ENCODE results near the gene NCL. TPM values are rescaled to one million over a fixed set of nuclear protein-coding genes. Genes with fewer than 3 reads are reported as not detected.

NCL gene
- total and polyA plus RNA-seq, 2 of the 13 experiments (the other 11 are each of a cell fraction or from before 2014, with no cell fraction given), result 105 to 779 TPM

GRCh38 chr2:231411831-231412617 is 52.3 kb downstream of the NCL start (continued):
- TF ChIP-seq ZNF570 (CRISPR knock-in tag; IDR thresholded peaks at IDR 0.05; ENCODE audit: borderline replicate concordance), result no peak
- peak; percentile 83; the same call in 1 of the 2 replicates for TF ChIP-seq ZNF253 (CRISPR knock-in tag; IDR thresholded peaks at IDR 0.05; ENCODE audit: borderline replicate concordance)
- peak; percentile 80 for TF ChIP-seq ERF (CRISPR knock-in tag; IDR thresholded peaks at IDR 0.05)
- no peak for TF ChIP-seq ZNF383 (CRISPR knock-in tag; IDR thresholded peaks at IDR 0.05; ENCODE audit: borderline replicate concordance)
- no peak for TF ChIP-seq ONECUT2 (CRISPR knock-in tag; IDR thresholded peaks at IDR 0.05)
- TF ChIP-seq, protein P1, sequence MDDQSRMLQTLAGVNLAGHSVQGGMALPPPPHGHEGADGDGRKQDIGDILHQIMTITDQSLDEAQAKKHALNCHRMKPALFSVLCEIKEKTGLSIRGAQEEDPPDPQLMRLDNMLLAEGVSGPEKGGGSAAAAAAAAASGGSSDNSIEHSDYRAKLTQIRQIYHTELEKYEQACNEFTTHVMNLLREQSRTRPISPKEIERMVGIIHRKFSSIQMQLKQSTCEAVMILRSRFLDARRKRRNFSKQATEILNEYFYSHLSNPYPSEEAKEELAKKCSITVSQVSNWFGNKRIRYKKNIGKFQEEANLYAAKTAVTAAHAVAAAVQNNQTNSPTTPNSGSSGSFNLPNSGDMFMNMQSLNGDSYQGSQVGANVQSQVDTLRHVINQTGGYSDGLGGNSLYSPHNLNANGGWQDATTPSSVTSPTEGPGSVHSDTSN (CRISPR knock-in tag; IDR thresholded peaks at IDR 0.05; ENCODE audit: borderline replicate concordance), result no peak
- TF ChIP-seq, protein P2, sequence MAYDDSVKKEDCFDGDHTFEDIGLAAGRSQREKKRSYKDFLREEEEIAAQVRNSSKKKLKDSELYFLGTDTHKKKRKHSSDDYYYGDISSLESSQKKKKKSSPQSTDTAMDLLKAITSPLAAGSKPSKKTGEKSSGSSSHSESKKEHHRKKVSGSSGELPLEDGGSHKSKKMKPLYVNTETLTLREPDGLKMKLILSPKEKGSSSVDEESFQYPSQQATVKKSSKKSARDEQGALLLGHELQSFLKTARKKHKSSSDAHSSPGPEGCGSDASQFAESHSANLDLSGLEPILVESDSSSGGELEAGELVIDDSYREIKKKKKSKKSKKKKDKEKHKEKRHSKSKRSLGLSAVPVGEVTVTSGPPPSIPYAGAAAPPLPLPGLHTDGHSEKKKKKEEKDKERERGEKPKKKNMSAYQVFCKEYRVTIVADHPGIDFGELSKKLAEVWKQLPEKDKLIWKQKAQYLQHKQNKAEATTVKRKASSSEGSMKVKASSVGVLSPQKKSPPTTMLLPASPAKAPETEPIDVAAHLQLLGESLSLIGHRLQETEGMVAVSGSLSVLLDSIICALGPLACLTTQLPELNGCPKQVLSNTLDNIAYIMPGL (CRISPR knock-in tag; IDR thresholded peaks at IDR 0.05; ENCODE audit: borderline replicate concordance in 1 of 2, low read depth in 1 of 2), result peak; percentile 87 to 94; a peak in 3 of 4 replicates
- TF ChIP-seq ZNF816 (CRISPR knock-in tag; IDR thresholded peaks at IDR 0.05; ENCODE audit: borderline replicate concordance), result no peak
- no peak for TF ChIP-seq ZNF724P (CRISPR knock-in tag; IDR thresholded peaks at IDR 0.05; ENCODE audit: borderline replicate concordance)
- TF ChIP-seq, protein P3, sequence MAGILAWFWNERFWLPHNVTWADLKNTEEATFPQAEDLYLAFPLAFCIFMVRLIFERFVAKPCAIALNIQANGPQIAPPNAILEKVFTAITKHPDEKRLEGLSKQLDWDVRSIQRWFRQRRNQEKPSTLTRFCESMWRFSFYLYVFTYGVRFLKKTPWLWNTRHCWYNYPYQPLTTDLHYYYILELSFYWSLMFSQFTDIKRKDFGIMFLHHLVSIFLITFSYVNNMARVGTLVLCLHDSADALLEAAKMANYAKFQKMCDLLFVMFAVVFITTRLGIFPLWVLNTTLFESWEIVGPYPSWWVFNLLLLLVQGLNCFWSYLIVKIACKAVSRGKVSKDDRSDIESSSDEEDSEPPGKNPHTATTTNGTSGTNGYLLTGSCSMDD (CRISPR knock-in tag; IDR thresholded peaks at IDR 0.05), result no peak
- TF ChIP-seq ZKSCAN1 (IDR thresholded peaks at IDR 0.05; ENCODE audit: low read length), result no peak
- no peak for TF ChIP-seq ZNF616 (CRISPR knock-in tag; IDR thresholded peaks at IDR 0.05; ENCODE audit: low read depth)
- TF ChIP-seq ZNF276 (CRISPR knock-in tag; IDR thresholded peaks at IDR 0.05; ENCODE audit: low read depth), result no peak
- no peak for TF ChIP-seq ZNF446 (CRISPR knock-in tag; IDR thresholded peaks at IDR 0.05)
- TF ChIP-seq SP2 (CRISPR knock-in tag; IDR thresholded peaks at IDR 0.05), result no peak
- TF ChIP-seq SMARCE1 (IDR thresholded peaks at IDR 0.05; ENCODE audit: borderline replicate concordance), result no peak
- TF ChIP-seq ZNF746 (CRISPR knock-in tag; IDR thresholded peaks at IDR 0.05), result no peak
- TF ChIP-seq, protein P4, sequence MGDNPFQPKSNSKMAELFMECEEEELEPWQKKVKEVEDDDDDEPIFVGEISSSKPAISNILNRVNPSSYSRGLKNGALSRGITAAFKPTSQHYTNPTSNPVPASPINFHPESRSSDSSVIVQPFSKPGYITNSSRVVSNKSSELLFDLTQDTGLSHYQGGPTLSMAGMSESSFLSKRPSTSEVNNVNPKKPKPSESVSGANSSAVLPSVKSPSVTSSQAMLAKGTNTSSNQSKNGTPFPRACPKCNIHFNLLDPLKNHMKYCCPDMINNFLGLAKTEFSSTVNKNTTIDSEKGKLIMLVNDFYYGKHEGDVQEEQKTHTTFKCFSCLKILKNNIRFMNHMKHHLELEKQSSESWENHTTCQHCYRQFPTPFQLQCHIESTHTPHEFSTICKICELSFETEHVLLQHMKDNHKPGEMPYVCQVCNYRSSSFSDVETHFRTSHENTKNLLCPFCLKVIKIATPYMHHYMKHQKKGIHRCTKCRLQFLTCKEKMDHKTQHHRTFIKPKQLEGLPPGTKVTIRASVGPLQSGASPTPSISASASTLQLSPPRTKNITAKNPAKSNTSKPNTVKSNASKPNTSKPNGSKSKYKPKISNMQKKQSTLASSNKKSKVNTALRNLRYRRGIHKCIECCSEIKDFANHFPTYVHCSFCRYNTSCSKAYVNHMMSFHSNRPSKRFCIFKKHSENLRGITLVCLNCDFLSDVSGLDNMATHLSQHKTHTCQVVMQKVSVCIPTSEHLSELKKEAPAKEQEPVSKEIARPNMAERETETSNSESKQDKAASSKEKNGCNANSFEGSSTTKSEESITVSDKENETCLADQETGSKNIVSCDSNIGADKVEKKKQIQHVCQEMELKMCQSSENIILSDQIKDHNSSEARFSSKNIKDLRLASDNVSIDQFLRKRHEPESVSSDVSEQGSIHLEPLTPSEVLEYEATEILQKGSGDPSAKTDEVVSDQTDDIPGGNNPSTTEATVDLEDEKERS (CRISPR knock-in tag; IDR thresholded peaks at IDR 0.05), result no peak
- no peak for TF ChIP-seq PAF1 (CRISPR knock-in tag; IDR thresholded peaks at IDR 0.05)
- peak; percentile 70 for TF ChIP-seq ZNF143 (CRISPR knock-in tag; IDR thresholded peaks at IDR 0.05)
- TF ChIP-seq RORA (CRISPR knock-in tag; IDR thresholded peaks at IDR 0.05), result no peak

All from HepG2 (cell line).